ENCODE results near the gene KRTAP2-2.

- TF ChIP-seq POLR2AphosphoS5 (IDR thresholded peaks at IDR 0.05; ENCODE audit: low read depth, low read length) (no peak), POLR2A (IDR thresholded peaks at IDR 0.05; ENCODE audit: low read depth, low read length) (no peak), TAF1 (IDR thresholded peaks at IDR 0.05; ENCODE audit: low read depth, low read length) (no peak)
These were observed 43.5 kb upstream of the KRTAP2-2 start for GRCh38 chr17:41098481-41098880.

Data from GM12891 (cell line).